Endodermal cell (in vitro differentiated cells): ENCODE measurements around the gene HMMR. TPM values are rescaled to one million over a fixed set of nuclear protein-coding genes. Genes with fewer than 3 reads are reported as not detected.

Experiments used
- DNase-seq: peaks from one replicate; pipeline ENCODE4 v3.0.0-alpha.2; 2017
- H3K27ac ChIP-seq: 2 replicates; pipeline ENCODE4 v1.5.1; 2013; ENCODE audit warnings: mild to moderate bottlenecking, low read depth, low read length, moderate library complexity
- H3K27me3 ChIP-seq: 2 replicates; pipeline ENCODE4 v1.6.1; 2013; ENCODE audit warnings: mild to moderate bottlenecking, low read length, moderate library complexity; ENCODE audit not compliant: insufficient read depth, control insufficient read depth, poor library complexity, severe bottlenecking
- H3K36me3 ChIP-seq: 2 replicates; pipeline ENCODE4 v1.7.0; 2013; ENCODE audit warnings: mild to moderate bottlenecking, low read length, moderate library complexity; ENCODE audit not compliant: control insufficient read depth, insufficient read depth
- H3K4me1 ChIP-seq: one replicate; pipeline ENCODE4 v1.7.0; 2013; ENCODE audit warnings: low read length; ENCODE audit not compliant: control insufficient read depth, insufficient read depth
- H3K4me3 ChIP-seq: 2 replicates; pipeline ENCODE4 v1.5.1; 2013; ENCODE audit warnings: mild to moderate bottlenecking, low read length, moderate library complexity
- H3K9ac ChIP-seq: 2 replicates; pipeline ENCODE4 v1.6.1; 2013; ENCODE audit warnings: mild to moderate bottlenecking, low read length, moderate library complexity; ENCODE audit not compliant: poor library complexity, severe bottlenecking; ENCODE audit errors: extremely low read depth
- H3K9me3 ChIP-seq: 2 replicates; pipeline ENCODE4 v1.6.1; 2013; ENCODE audit warnings: mild to moderate bottlenecking, low read length, moderate library complexity; ENCODE audit not compliant: control insufficient read depth
- H3K27ac Mint-ChIP-seq: 2 replicates; pipeline ENCODE4 v1.8.0; 2020; ENCODE audit warnings: mixed read lengths
- H3K27me3 Mint-ChIP-seq: 2 replicates; pipeline ENCODE4 v1.8.0; 2021; ENCODE audit warnings: mild to moderate bottlenecking, mixed read lengths; ENCODE audit not compliant: insufficient read depth
- H3K36me3 Mint-ChIP-seq: 2 replicates; pipeline ENCODE4 v1.8.0; 2020; ENCODE audit warnings: low read depth, mixed read lengths
- H3K4me1 Mint-ChIP-seq: 2 replicates; pipeline ENCODE4 v1.8.0; 2020; ENCODE audit warnings: mixed read lengths
- H3K4me3 Mint-ChIP-seq: 2 replicates; pipeline ENCODE4 v1.8.0; 2020; ENCODE audit warnings: mild to moderate bottlenecking, moderate library complexity, mixed read lengths
- H3K9me3 Mint-ChIP-seq: 2 replicates; pipeline ENCODE4 v1.8.0; 2020; ENCODE audit warnings: mild to moderate bottlenecking, mixed read lengths
- CTCF ChIP-seq: fragments of 200-600 bp; sonication (generic); conservative IDR thresholded peaks from 2 replicates; pipeline ENCODE4 v1.5.0; 2021; ENCODE audit warnings: antibody characterized with exemption, mild to moderate bottlenecking
- WGBS, 2 experiments: methylation state at CpG; one replicate each; pipeline versions ENCODE4 v1.1.5 to v1.1.7; 2013; ENCODE audit warnings: missing lambda C conversion rate in 2 of 2, mixed read lengths in 1 of 2; ENCODE audit not compliant: insufficient coverage in 1 of 2, insufficient read length in 1 of 2; 5-methylcytosine and 5-hydroxymethylcytosine counted together
- total RNA-seq, 2 donors: library from RNA; stranded (reverse); fragmentation: NEBNext Ultra II Directional in 1 of 2; extraction: Animal tissue kit (Norgen Biotek cat#: 25700) in 1 of 2; gene quantifications; 2 replicates in 1 of 2; 3 replicates in 1 of 2; pipeline ENCODE4 v1.2.1, GENCODE V29; 2021

HMMR gene
- total RNA-seq, 2 donors from 2014 or later = 36.9 to 63.7 TPM

- H3K27ac Mint-ChIP-seq = peak overlapping the region; percentile 74
- TF ChIP-seq CTCF = no peak
- Histone ChIP-seq H3K36me3 (peaks cover 42% of the 10 kb centered on the region), H3K9me3 (no peaks in the 10 kb centered on the region), H3K27me3 (no peaks in the 10 kb centered on the region), H3K4me3 (peak overlapping the region; percentile 98), H3K4me1 (peaks cover 11% of the 10 kb centered on the region), H3K27ac (no peak overlapping the region), H3K9ac (peak overlapping the region; percentile 11)
- peak overlapping the region; percentile 84 for H3K4me3 Mint-ChIP-seq
- peaks cover 47% of the 10 kb centered on the region for H3K36me3 Mint-ChIP-seq
- peaks cover 31% of the 10 kb centered on the region for H3K4me1 Mint-ChIP-seq
- no peaks in the 10 kb centered on the region for H3K9me3 Mint-ChIP-seq
- WGBS, 2 experiments = 76 to 94% methylated on average over 7 of the region's 7 CpGs
- H3K27me3 Mint-ChIP-seq = no peaks in the 10 kb centered on the region
- no peak for DNase-seq
Observed at GRCh38 chr5:163509291-163509951, 49.0 kb downstream of the HMMR start.

GRCh38 chr5:163512526-163512925 is 52.1 kb downstream of the HMMR start:
- TF ChIP-seq CTCF = no peak
- WGBS, 2 experiments = 85 to 94% methylated on average over 4 to 5 of the region's 5 CpGs
- H3K4me3 Mint-ChIP-seq = no peak overlapping the region
- H3K4me1 Mint-ChIP-seq = peaks cover 26% of the 10 kb centered on the region
- Histone ChIP-seq H3K9me3 (no peaks in the 10 kb centered on the region), H3K4me3 (peak overlapping the region; percentile 31), H3K9ac (no peak overlapping the region), H3K36me3 (peaks cover 73% of the 10 kb centered on the region), H3K27me3 (no peaks in the 10 kb centered on the region), H3K27ac (no peak overlapping the region), H3K4me1 (peaks cover 11% of the 10 kb centered on the region)
- H3K9me3 Mint-ChIP-seq = no peaks in the 10 kb centered on the region
- H3K36me3 Mint-ChIP-seq = peaks cover 74% of the 10 kb centered on the region
- no peak for DNase-seq
- no peaks in the 10 kb centered on the region for H3K27me3 Mint-ChIP-seq
- peak overlapping the region; percentile 58 for H3K27ac Mint-ChIP-seq

- Mint-ChIP-seq H3K4me3 (no peak overlapping the region), H3K27ac (no peak overlapping the region), H3K9me3 (peaks cover 13% of the 10 kb centered on the region), H3K4me1 (peaks cover 5% of the 10 kb centered on the region), H3K36me3 (peaks cover 38% of the 10 kb centered on the region), H3K27me3 (peaks cover 2% of the 10 kb centered on the region)
- Histone ChIP-seq H3K27me3 (no peaks in the 10 kb centered on the region), H3K4me3 (no peak overlapping the region), H3K9me3 (peaks cover 16% of the 10 kb centered on the region), H3K4me1 (peaks cover 2% of the 10 kb centered on the region), H3K9ac (no peak overlapping the region), H3K36me3 (peaks cover 19% of the 10 kb centered on the region), H3K27ac (no peak overlapping the region)
- DNase-seq = no peak
- TF ChIP-seq CTCF = no peak
- 85% methylated on average over 1 of the region's 1 CpG; no CpG with 5 or more reads in 1 of the 2 experiments for WGBS, 2 experiments
Observed at GRCh38 chr5:163525096-163525495, 64.7 kb downstream of the HMMR start.
